Heart right ventricle (tissue), 16 donors: ENCODE results near the gene HMGB1. TPM values are rescaled to one million over a fixed set of nuclear protein-coding genes. Genes with fewer than 3 reads are reported as not detected.
"Not testable (repeated sequence)": the region's sequence is repeated elsewhere in the genome, so short reads cannot be mapped to it uniquely, and the experiment has no call there.

Experiments used
- ATAC-seq, 8 donors: fragments of 200-7000 bp; cut with Tn5 transposase; one replicate each; pipeline ENCODE4 v1.9.1; 2020; ENCODE audit warnings: mild to moderate bottlenecking in 8 of 8, moderate library complexity in 8 of 8, moderate number of reproducible peaks in 1 of 8
- DNase-seq, 2 donors: peaks; one replicate each; pipeline ENCODE4 v3.0.0-alpha.2; 2020
- H3K27ac ChIP-seq, 10 donors: fragments of 200-600 bp; sonication (generic) in 2 of 10; one replicate each; pipeline versions ENCODE4 v1.5.0 to v1.8.0; 2020 to 2022; ENCODE audit warnings: mild to moderate bottlenecking in 3 of 10
- H3K27me3 ChIP-seq, 7 donors: fragments of 200-600 bp; one replicate each; pipeline ENCODE4 v1.8.0; 2021 to 2022; ENCODE audit warnings: mild to moderate bottlenecking in 2 of 7
- H3K36me3 ChIP-seq, 9 donors: fragments of 200-600 bp; sonication (generic) in 1 of 9; one replicate each; pipeline versions ENCODE4 v1.5.0 to v1.8.0; 2020 to 2022; ENCODE audit warnings: mild to moderate bottlenecking in 2 of 9
- H3K4me1 ChIP-seq, 9 donors: fragments of 200-600 bp; sonication (generic) in 1 of 9; one replicate each; pipeline versions ENCODE4 v1.5.0 to v1.8.0; 2020 to 2022; ENCODE audit warnings: mild to moderate bottlenecking in 4 of 9
- H3K4me3 ChIP-seq, 10 donors: fragments of 200-600 bp; sonication (generic) in 2 of 10; one replicate each; pipeline versions ENCODE4 v1.5.0 to v1.8.0; 2020 to 2022; ENCODE audit warnings: mild to moderate bottlenecking in 7 of 10, moderate library complexity in 2 of 10
- H3K9me3 ChIP-seq, 11 donors: fragments of 200-600 bp in 10 of 11; sonication (generic) in 2 of 11; one replicate each; pipeline versions ENCODE4 v1.5.0 to v1.8.0; 2013 to 2022; ENCODE audit warnings: mild to moderate bottlenecking in 2 of 11, control low read depth in 1 of 11, moderate library complexity in 1 of 11
- CTCF ChIP-seq, 9 donors: fragments of 200-600 bp; sonication (generic) in 2 of 9; IDR thresholded peaks; one replicate each; pipeline versions ENCODE4 v1.5.0 to v1.8.0; 2021 to 2022; ENCODE audit warnings: antibody characterized with exemption in 9 of 9, mild to moderate bottlenecking in 5 of 9, moderate library complexity in 1 of 9
- WGBS, 2 donors: extraction: QIAGEN DNeasy Blood & Tissue Kit; methylation state at CpG; one replicate each; pipeline ENCODE4 v1.1.7; 2013; ENCODE audit warnings: inconsistent platforms in 1 of 2; 5-methylcytosine and 5-hydroxymethylcytosine counted together
- intact Hi-C, 10 donors: fragments of 100-400 bp; cut with DNase I; formaldehyde crosslinking; loops; one replicate each; pipeline versions ENCODE4 v1.11.1 to v1.14.2; 2022
- polyA plus RNA-seq, 2 donors: library from polyadenylated mRNA; stranded (reverse); fragments of 200-250 nt; gene quantifications; one replicate each; pipeline ENCODE4 v1.2.3, GENCODE V29; 2013
- total RNA-seq, 10 donors: library from RNA; stranded (reverse); fragmentation: NEBNext Ultra II Directional in 3 of 10; extraction: Animal tissue kit (Norgen Biotek cat#: 25700) in 3 of 10; gene quantifications; one replicate each; pipeline versions ENCODE4 v1.2.1 to v1.2.4, GENCODE V29; 2021 to 2023
- donor health status: Arrhythmogenic right ventricular cardiomyopathy.
- donor health status: ischemic (EF 13 %, LVEDD 7.1; RV severe dilation, severe dysfunction).
- donor health status: healthy with polysubstance abuse.
- donor health status: DM: no; HTN: yes; CAD: no.
- donor health status: DM: no; HTN: no; CAD: no.
- donor health status: ischemic (EF 25% LVEDD 6.9; RV normal size, moderate dysfunction).
- donor health status: ischemic (EF 25% LVEDD 5.7; RV mildly dilated, moderate dysfunction).
- donor health status: healthy.
- donor health status: DM: yes; HTN: yes; CAD: no.
- donor health status: Ischemic cardiomyopathy.
- donor health status: ischemic (EF 35%, LVEDD 5.7; RV mildly dilated, moderate dysfunction).
- donor health status: nonischemic (EF 11% LVEDD 7.7; RV severe dilation, severe dysfunction).
- donor health status: DM: yes; HTN: yes; CAD: no.
- donor health status: PGD.
- donor health status: ischemic (EF 29% LVEDD 5.4; RV normal size, mild dysfunction).
- donor health status: nonischemic (EF 23%, LVEDD 6.1; RV moderate dilation, normal function).

The HMGB1 gene
- total and polyA plus RNA-seq, 12 donors, result 142 to 294 (median 164) TPM

GRCh38 chr13:30453727-30454126 is 12.0 kb downstream of the HMGB1 start:
- Histone ChIP-seq H3K27me3 (no peaks in the 10 kb centered on the region), H3K4me1 (peaks cover 0 to 3% (median 0%) of the 10 kb centered on the region in 9 donors), H3K9me3 (no peaks in the 10 kb centered on the region), H3K27ac (no peak overlapping the region), H3K36me3 (peaks cover 0 to 14% (median 0%) of the 10 kb centered on the region in 9 donors), H3K4me3 (no peak overlapping the region)
- peak in 2 of 9 donors; percentile 6 to 9 for TF ChIP-seq CTCF (IDR thresholded peaks at IDR 0.05)
- ATAC-seq (no peak), DNase-seq (no peak)
- intact Hi-C loops, result loop anchor here in 2 of 10 donors (10.0 kb wide), 1 partner anchor 319 kb away; no protein-coding TSS in a partner anchor
- WGBS, 2 donors, result 91 to 92% methylated on average over 4 of the region's 4 CpGs

GRCh38 chr13:30451476-30451875 is 14.3 kb downstream of the HMGB1 start:
- 93 to 95% methylated on average over 12 of the region's 12 CpGs for WGBS, 2 donors
- not testable (repeated sequence) for DNase-seq
- intact Hi-C loops, result loop anchor here in 2 of 10 donors (10.0 kb wide), 1 partner anchor 317 kb away; no protein-coding TSS in a partner anchor

GRCh38 chr13:30450066-30450465 is 15.7 kb downstream of the HMGB1 start:
- intact Hi-C loops, result loop anchor here in 2 of 10 donors (10.0 kb wide), 1 partner anchor 315 kb away; no protein-coding TSS in a partner anchor
- no peak for DNase-seq
- TF ChIP-seq CTCF (IDR thresholded peaks at IDR 0.05), result no peak

More at GRCh38 chr13:30451476-30451875, 14.3 kb downstream of the HMGB1 start:
- not testable (repeated sequence) for H3K27ac ChIP-seq, H3K4me1 ChIP-seq, ATAC-seq, H3K36me3 ChIP-seq, H3K4me3 ChIP-seq, H3K9me3 ChIP-seq, H3K27me3 ChIP-seq

GRCh38 chr13:30448441-30448840 is 17.3 kb downstream of the HMGB1 start:
- DNase-seq, result no peak
- no peaks in the 10 kb centered on the region for H3K36me3 ChIP-seq
- no peaks in the 10 kb centered on the region for H3K27me3 ChIP-seq
- no peak overlapping the region for H3K4me3 ChIP-seq
- H3K27ac ChIP-seq, result no peak overlapping the region
- TF ChIP-seq CTCF (IDR thresholded peaks at IDR 0.05), result no peak
- 99% methylated on average over 4 of the region's 4 CpGs for WGBS, 2 donors
- intact Hi-C loops, result loop anchor here in 5 of 10 donors (5.0 to 10.0 kb wide), 3 partner anchors 41 to 316 kb away; no protein-coding TSS in a partner anchor
- H3K9me3 ChIP-seq, result no peaks in the 10 kb centered on the region
- no peak for ATAC-seq
- H3K4me1 ChIP-seq, result peaks cover 0 to 26% (median 16%) of the 10 kb centered on the region in 9 donors

More at GRCh38 chr13:30450066-30450465, 15.7 kb downstream of the HMGB1 start:
- H3K36me3 ChIP-seq, result no peaks in the 10 kb centered on the region
- peaks cover 0 to 23% (median 15%) of the 10 kb centered on the region in 9 donors for H3K4me1 ChIP-seq
- WGBS, 2 donors, result 99 to 100% methylated on average over 2 of the region's 2 CpGs
- H3K27me3 ChIP-seq, result no peaks in the 10 kb centered on the region
- no peak for ATAC-seq
- H3K4me3 ChIP-seq, result no peak overlapping the region
- no peak overlapping the region for H3K27ac ChIP-seq
- H3K9me3 ChIP-seq, result no peaks in the 10 kb centered on the region

- Histone ChIP-seq H3K27me3 (no peaks in the 10 kb centered on the region), H3K36me3 (no peaks in the 10 kb centered on the region), H3K4me1 (peaks cover 0 to 26% (median 16%) of the 10 kb centered on the region in 9 donors), H3K27ac (peak overlapping the region; percentile 58 to 91 (median 82)), H3K4me3 (peak overlapping the region in 9 of 10 donors; percentile 26 to 55 (median 40)), H3K9me3 (no peaks in the 10 kb centered on the region)
- ATAC-seq (no peak), DNase-seq (no peak)
- intact Hi-C loops, result loop anchor here in 5 of 10 donors (5.0 to 10.0 kb wide), 3 partner anchors 39 to 314 kb away; no protein-coding TSS in a partner anchor
- no peak for TF ChIP-seq CTCF (IDR thresholded peaks at IDR 0.05)
- 30 to 34% methylated on average over 7 of the region's 7 CpGs for WGBS, 2 donors
Observed at GRCh38 chr13:30446126-30446500, 19.6 kb downstream of the HMGB1 start.
